Prostate gland (tissue), 2 donors: ENCODE results near the gene THSD7A.

Experiments
- CTCF ChIP-seq, 4 experiments: fragments of 200-600 bp in 2 of 4; fragments of 450-650 bp in 2 of 4; sonication (generic) in 2 of 4; IDR thresholded peaks; 1 replicate in 3 of 4; 2 replicates in 1 of 4; pipeline ENCODE4 v1.5.1; 2016 to 2019; ENCODE audit warnings: antibody characterized with exemption in 4 of 4, mild to moderate bottlenecking in 2 of 4, moderate library complexity in 2 of 4
- POLR2A ChIP-seq: fragments of 450-650 bp; IDR thresholded peaks from one replicate; pipeline ENCODE4 v1.6.1; 2016; ENCODE audit warnings: antibody characterized with exemption, mild to moderate bottlenecking

- TF ChIP-seq POLR2A: no peak
- no peak for TF ChIP-seq CTCF (IDR thresholded peaks at IDR 0.05)
Observed at GRCh38 chr7:11748884-11749283, 83.1 kb downstream of the THSD7A start.
